Measurements from ENCODE around the gene RAB28. TPM values are rescaled to one million over a fixed set of nuclear protein-coding genes. Genes with fewer than 3 reads are reported as not detected.

RAB28 gene
- polyA plus RNA-seq, 6 donors from 2014 or later, result 15.0 to 34.6 (median 18.8) TPM

- Mint-ChIP-seq H3K27me3 (no peaks in the 10 kb centered on the region), H3K36me3 (peaks cover 6 to 8% of the 10 kb centered on the region in 2 donors), H3K9me3 (peaks cover 0 to 3% (median 0%) of the 10 kb centered on the region in 7 donors), H3K4me3 (no peak overlapping the region), H3K27ac (no peak overlapping the region), H3K4me1 (peaks cover 0 to 1% (median 0%) of the 10 kb centered on the region in 3 donors)
- DNase-seq, result peak; percentile 43
- peak; percentile 96 to 97 for ATAC-seq (ENCODE audit: low read depth in 2 of 2)
Measured at GRCh38 chr4:13378973-13379759, 105.0 kb downstream of the RAB28 start.

DNA sequence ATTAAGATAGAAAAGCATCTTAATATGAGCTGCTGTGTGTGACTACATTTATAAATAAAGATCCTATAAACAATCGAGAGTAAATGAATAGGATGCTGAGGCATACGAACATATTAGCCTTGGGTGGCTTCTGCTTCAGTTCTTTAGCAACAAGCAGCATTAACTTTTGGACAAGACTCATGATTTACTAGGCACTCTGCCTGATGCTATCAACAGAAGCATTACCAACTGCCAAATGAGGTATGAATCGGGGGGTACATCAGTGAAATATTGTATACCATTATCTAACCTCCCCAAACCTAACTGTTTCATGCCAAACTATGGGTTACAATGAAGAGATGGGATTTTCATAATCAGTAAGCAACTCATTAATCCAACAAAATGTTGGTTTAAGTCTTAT is 113.1 kb downstream of the RAB28 start:
- H3K36me3 Mint-ChIP-seq, result peaks cover 8 to 18% of the 10 kb centered on the region in 2 donors
- no peaks in the 10 kb centered on the region for H3K9me3 Mint-ChIP-seq
- no peaks in the 10 kb centered on the region for H3K4me1 Mint-ChIP-seq
- no peak overlapping the region for H3K4me3 Mint-ChIP-seq
- no peak for ATAC-seq (ENCODE audit: low read depth in 2 of 2)
- no peak for DNase-seq
- H3K27ac Mint-ChIP-seq, result no peak overlapping the region
- H3K27me3 Mint-ChIP-seq, result no peaks in the 10 kb centered on the region

DNA sequence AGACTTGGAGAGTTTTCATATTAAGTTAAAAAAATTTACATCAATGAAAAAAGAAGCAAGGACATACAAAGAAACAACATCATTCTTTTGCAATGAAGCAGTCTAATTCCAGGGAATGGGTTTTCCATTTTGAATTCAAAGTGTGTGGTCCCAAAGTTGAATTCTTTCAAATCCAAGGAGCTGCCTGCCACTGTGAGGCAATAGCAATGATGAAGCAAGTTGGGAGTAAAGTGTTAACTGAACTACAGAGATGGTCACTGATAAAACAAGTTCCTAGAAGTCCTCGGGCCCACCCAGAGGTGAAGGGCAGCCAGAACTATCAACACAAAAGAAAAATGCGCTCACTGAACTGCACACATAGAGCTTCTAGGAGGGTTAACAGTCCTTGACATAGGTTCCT is 115.9 kb downstream of the RAB28 start:
- Mint-ChIP-seq H3K27ac (peak overlapping the region in 1 of 6 donors; percentile 60), H3K36me3 (peaks cover 12% of the 10 kb centered on the region in 2 donors), H3K27me3 (no peaks in the 10 kb centered on the region), H3K9me3 (no peaks in the 10 kb centered on the region), H3K4me1 (no peaks in the 10 kb centered on the region), H3K4me3 (no peak overlapping the region)
- ATAC-seq (ENCODE audit: low read depth in 2 of 2), result no peak
- DNase-seq, result no peak

DNA sequence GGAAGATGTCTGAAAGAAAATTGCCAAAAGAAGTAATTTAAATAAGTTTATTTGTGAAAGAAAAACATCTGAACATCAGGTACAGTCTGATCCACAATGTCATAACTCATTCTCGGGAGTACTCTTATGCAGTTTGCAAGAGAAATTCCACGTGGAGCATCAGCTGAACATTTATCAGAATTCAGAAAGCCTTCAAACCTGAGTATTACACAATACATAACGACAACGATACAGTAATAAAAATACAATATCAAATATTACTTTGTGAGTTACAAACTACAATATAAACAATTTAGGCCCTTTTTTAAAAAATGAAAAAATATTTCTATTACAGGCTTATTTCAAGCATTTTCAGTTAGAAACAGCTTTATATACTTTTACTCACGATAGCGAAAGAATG is 116.4 kb downstream of the RAB28 start:
- no peaks in the 10 kb centered on the region for H3K27me3 Mint-ChIP-seq

GRCh38 chr4:13367244-13367643 is 116.9 kb downstream of the RAB28 start:
- H3K4me3 Mint-ChIP-seq, result no peak overlapping the region
- peak overlapping the region in 1 of 6 donors; percentile 6 for H3K27ac Mint-ChIP-seq
- no peaks in the 10 kb centered on the region for H3K4me1 Mint-ChIP-seq
- no peaks in the 10 kb centered on the region for H3K9me3 Mint-ChIP-seq
- H3K36me3 Mint-ChIP-seq, result peaks cover 12% of the 10 kb centered on the region in 2 donors
- ATAC-seq (ENCODE audit: low read depth in 2 of 2) (no peak), DNase-seq (no peak)
- no peaks in the 10 kb centered on the region for H3K27me3 Mint-ChIP-seq

More for the DNA sequence above, 116.4 kb downstream of the RAB28 start:
- no peaks in the 10 kb centered on the region for H3K9me3 Mint-ChIP-seq
- H3K4me1 Mint-ChIP-seq, result no peaks in the 10 kb centered on the region
- no peak for ATAC-seq (ENCODE audit: low read depth in 2 of 2)
- DNase-seq, result no peak
- no peak overlapping the region for H3K4me3 Mint-ChIP-seq
- peaks cover 12% of the 10 kb centered on the region in 2 donors for H3K36me3 Mint-ChIP-seq
- H3K27ac Mint-ChIP-seq, result no peak overlapping the region

GRCh38 chr4:13365195-13365594 is 118.9 kb downstream of the RAB28 start:
- Mint-ChIP-seq H3K4me1 (no peaks in the 10 kb centered on the region), H3K27ac (no peak overlapping the region), H3K9me3 (no peaks in the 10 kb centered on the region), H3K27me3 (no peaks in the 10 kb centered on the region), H3K36me3 (peaks cover 12% of the 10 kb centered on the region in 2 donors), H3K4me3 (no peak overlapping the region)
- no peak for ATAC-seq (ENCODE audit: low read depth in 2 of 2)
- DNase-seq, result no peak

GRCh38 chr4:13364653-13365052 is 119.5 kb downstream of the RAB28 start:
- H3K4me3 Mint-ChIP-seq, result no peak overlapping the region
- peak overlapping the region in 2 of 6 donors; percentile 24 to 49 for H3K27ac Mint-ChIP-seq
- ATAC-seq (ENCODE audit: low read depth in 2 of 2) (no peak), DNase-seq (no peak)
- H3K4me1 Mint-ChIP-seq, result no peaks in the 10 kb centered on the region
- no peaks in the 10 kb centered on the region for H3K9me3 Mint-ChIP-seq
- peaks cover 12% of the 10 kb centered on the region in 2 donors for H3K36me3 Mint-ChIP-seq
- H3K27me3 Mint-ChIP-seq, result no peaks in the 10 kb centered on the region

- Mint-ChIP-seq H3K36me3 (peaks cover 10 to 12% of the 10 kb centered on the region in 2 donors), H3K9me3 (no peaks in the 10 kb centered on the region), H3K4me3 (no peak overlapping the region), H3K27ac (no peak overlapping the region), H3K27me3 (no peaks in the 10 kb centered on the region), H3K4me1 (no peaks in the 10 kb centered on the region)
- DNase-seq (no peak), ATAC-seq (ENCODE audit: low read depth in 2 of 2) (no peak)
Measured at GRCh38 chr4:13364172-13364571, 120.0 kb downstream of the RAB28 start.

- Mint-ChIP-seq H3K4me3 (no peak overlapping the region), H3K9me3 (peaks cover 0 to 4% (median 0%) of the 10 kb centered on the region in 7 donors), H3K36me3 (peaks cover 7 to 9% of the 10 kb centered on the region in 2 donors), H3K4me1 (no peaks in the 10 kb centered on the region), H3K27ac (no peak overlapping the region), H3K27me3 (no peaks in the 10 kb centered on the region)
- no peak for DNase-seq
- no peak for ATAC-seq (ENCODE audit: low read depth in 2 of 2)
Measured at GRCh38 chr4:13359809-13360208, 124.3 kb downstream of the RAB28 start.

DNA sequence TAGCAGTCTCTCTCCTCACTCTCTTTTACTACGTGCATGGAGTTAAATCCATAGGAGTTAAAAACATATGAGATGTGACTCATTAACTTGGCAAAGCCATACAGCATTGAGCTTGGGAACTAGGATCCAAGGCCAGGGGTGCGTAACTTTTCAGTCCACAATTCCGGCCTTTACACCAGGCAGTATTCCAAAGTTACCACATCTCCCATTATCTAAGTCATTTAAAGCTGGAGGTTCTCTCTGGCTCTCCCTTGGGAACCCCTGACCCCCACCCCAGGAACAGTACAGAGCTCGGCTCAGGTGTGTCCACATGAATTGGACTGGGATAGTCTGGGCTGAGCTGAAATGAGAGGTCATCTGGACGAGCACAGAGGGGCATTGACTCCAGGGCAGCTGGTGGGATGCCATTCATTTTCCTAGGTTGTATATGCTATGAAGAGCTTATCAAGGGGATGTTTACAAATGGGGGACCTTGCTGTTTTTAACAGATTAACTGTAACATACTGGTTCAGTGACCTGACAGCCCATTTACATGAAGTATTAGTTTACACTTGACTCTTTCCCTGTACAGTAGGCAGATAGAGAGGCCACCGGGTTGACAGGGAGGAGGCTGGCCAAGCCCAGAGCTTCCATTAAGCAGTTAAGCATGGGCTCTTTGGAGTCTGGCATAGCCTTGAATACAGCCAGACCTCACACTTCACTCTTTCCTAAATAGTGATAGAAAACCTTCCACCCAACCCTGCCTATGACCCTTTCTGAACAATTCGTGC is 128.8 kb downstream of the RAB28 start:
- H3K4me1 Mint-ChIP-seq, result no peaks in the 10 kb centered on the region
- no peak overlapping the region for H3K4me3 Mint-ChIP-seq
- DNase-seq, result no peak
- no peaks in the 10 kb centered on the region for H3K27me3 Mint-ChIP-seq
- no peak for ATAC-seq (ENCODE audit: low read depth in 2 of 2)
- peak overlapping the region in 1 of 6 donors; percentile 70 for H3K27ac Mint-ChIP-seq
- H3K9me3 Mint-ChIP-seq, result peaks cover 0 to 12% (median 4%) of the 10 kb centered on the region in 7 donors
- H3K36me3 Mint-ChIP-seq, result peaks cover 8 to 18% of the 10 kb centered on the region in 2 donors

DNA sequence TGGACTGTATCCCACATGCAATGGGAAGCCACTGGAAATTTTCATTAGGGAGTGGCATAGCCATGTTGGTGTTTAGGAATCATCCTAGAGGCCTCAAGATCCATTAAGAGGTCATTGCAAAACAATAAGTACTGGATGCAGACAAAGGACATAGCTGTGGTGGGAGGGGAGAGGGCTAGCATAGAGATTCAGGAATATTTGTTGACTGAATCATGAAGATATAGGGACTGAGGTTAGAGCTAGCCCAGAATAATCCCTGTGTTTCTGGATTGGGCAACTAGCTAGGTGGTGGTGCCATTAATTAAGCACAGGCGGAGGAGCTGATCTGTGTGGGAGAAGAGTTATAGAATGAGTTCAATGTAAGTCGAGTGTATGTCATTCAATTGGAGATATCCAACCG is 135.0 kb downstream of the RAB28 start:
- Mint-ChIP-seq H3K36me3 (peaks cover 8 to 21% of the 10 kb centered on the region in 2 donors), H3K9me3 (peaks cover 0 to 12% (median 0%) of the 10 kb centered on the region in 7 donors), H3K4me3 (peak overlapping the region in 1 of 8 donors; percentile 48), H3K4me1 (no peaks in the 10 kb centered on the region), H3K27me3 (no peaks in the 10 kb centered on the region), H3K27ac (no peak overlapping the region)
- ATAC-seq (ENCODE audit: low read depth in 2 of 2), result no peak
- DNase-seq, result no peak

- H3K36me3 Mint-ChIP-seq, result peaks cover 8 to 17% of the 10 kb centered on the region in 2 donors
- DNase-seq, result no peak
- H3K27me3 Mint-ChIP-seq, result no peaks in the 10 kb centered on the region
- no peak overlapping the region for H3K4me3 Mint-ChIP-seq
- H3K9me3 Mint-ChIP-seq, result peaks cover 0 to 12% (median 0%) of the 10 kb centered on the region in 7 donors
- ATAC-seq (ENCODE audit: low read depth in 2 of 2), result no peak
- no peak overlapping the region for H3K27ac Mint-ChIP-seq
- H3K4me1 Mint-ChIP-seq, result no peaks in the 10 kb centered on the region
Measured at GRCh38 chr4:13348216-13348615, 135.9 kb downstream of the RAB28 start.

DNA sequence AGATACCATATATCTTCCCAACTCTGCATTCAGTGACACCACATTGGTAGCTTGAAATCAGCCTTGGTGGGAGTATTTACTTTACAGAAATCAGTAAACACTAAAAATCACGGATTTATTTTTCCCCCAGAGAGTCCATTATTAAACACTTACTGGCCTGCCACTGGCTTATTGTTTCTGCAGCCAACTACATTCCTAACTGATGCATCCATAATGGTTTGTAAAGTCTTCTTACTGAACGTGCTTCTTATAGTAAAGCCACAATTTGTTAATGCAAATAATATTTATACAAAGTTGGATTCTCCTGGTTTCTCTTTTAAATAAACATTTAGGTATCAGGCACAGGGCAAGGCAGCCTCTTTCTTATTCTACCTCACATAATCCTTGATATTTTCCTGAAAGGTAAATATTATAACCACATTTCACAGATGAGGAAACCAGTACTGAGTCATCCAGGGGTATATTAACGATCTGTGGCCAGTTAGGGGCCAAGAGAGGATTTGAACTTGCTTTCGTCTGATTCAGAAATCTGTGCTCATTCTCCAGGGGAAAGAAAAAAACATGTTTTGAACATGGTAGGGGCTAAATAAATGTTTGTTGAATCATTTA is 136.5 kb downstream of the RAB28 start:
- DNase-seq, result no peak
- H3K36me3 Mint-ChIP-seq, result peaks cover 2 to 17% of the 10 kb centered on the region in 2 donors
- H3K4me3 Mint-ChIP-seq, result no peak overlapping the region
- no peak overlapping the region for H3K27ac Mint-ChIP-seq
- H3K4me1 Mint-ChIP-seq, result no peaks in the 10 kb centered on the region
- peaks cover 0 to 10% (median 0%) of the 10 kb centered on the region in 7 donors for H3K9me3 Mint-ChIP-seq
- ATAC-seq (ENCODE audit: low read depth in 2 of 2), result no peak
- no peaks in the 10 kb centered on the region for H3K27me3 Mint-ChIP-seq
